Panc1 (cell line): ENCODE data around the gene KCNN3. TPM values are rescaled to one million over a fixed set of nuclear protein-coding genes. Genes with fewer than 3 reads are reported as not detected.

ENCODE experiments used
- ATAC-seq: fragments of 200-7000 bp; cut with Tn5 transposase; 2 replicates; pipeline ENCODE4 v1.9.1; 2020; ENCODE audit warnings: mild to moderate bottlenecking, moderate library complexity
- BruUV-seq: library from RNA; stranded (reverse); fragments of 400-500 nt; replicated peaks from 2 replicates; lab custom pipeline; 2021; lab: Mats Ljungman, UMichigan
- CTCF ChIA-PET: fragments of 300-600 bp; sonication (Branson Sonifier 250); formaldehyde crosslinking; loops from one replicate; lab custom pipeline; 2022; ENCODE audit warnings: antibody characterized with exemption; lab: Charles Lee
- POLR2A ChIA-PET: fragments of 300-600 bp; sonication (Branson Sonifier 250); formaldehyde crosslinking; loops from one replicate; lab custom pipeline; 2022; ENCODE audit warnings: antibody characterized with exemption; lab: Charles Lee
- DNase-seq: peaks from one replicate; pipeline ENCODE4 v3.0.0-alpha.2; 2010; ENCODE audit warnings: low read depth, low spot score
- H3K27ac ChIP-seq: 2 replicates; pipeline ENCODE4 v1.5.1; 2011; ENCODE audit warnings: mild to moderate bottlenecking, low read length, inconsistent platforms
- H3K27me3 ChIP-seq: fragments of 200-500 bp; sonication (Bioruptor generic); 2 replicates; pipeline ENCODE4 v1.6.0; 2014; ENCODE audit warnings: low read length, inconsistent platforms; ENCODE audit not compliant: control insufficient read depth, insufficient read depth
- H3K36me3 ChIP-seq: fragments of 200-500 bp; sonication (Bioruptor generic); 2 replicates; pipeline ENCODE4 v1.5.1; 2014; ENCODE audit warnings: inconsistent platforms, mild to moderate bottlenecking, low read length, moderate library complexity; ENCODE audit not compliant: control insufficient read depth, insufficient read depth
- H3K4me1 ChIP-seq: 2 replicates; pipeline ENCODE4 v1.5.1; 2011; ENCODE audit warnings: inconsistent platforms, mild to moderate bottlenecking, low read length, moderate library complexity; ENCODE audit not compliant: control insufficient read depth, insufficient read depth
- H3K4me3 ChIP-seq, 2 experiments: 2 replicates each; pipeline ENCODE4 v1.5.1; 2011 to 2012; ENCODE audit warnings: low read depth in 2 of 2, low read length in 2 of 2, mild to moderate bottlenecking in 2 of 2, inconsistent platforms in 1 of 2, moderate library complexity in 1 of 2
- H3K9me3 ChIP-seq: fragments of 200-500 bp; sonication (Bioruptor generic); 2 replicates; pipeline ENCODE4 v1.5.1; 2014; ENCODE audit warnings: low read depth, mild to moderate bottlenecking, inconsistent platforms, low read length, moderate library complexity; ENCODE audit not compliant: control insufficient read depth, insufficient read depth
- POLR2AphosphoS5 ChIP-seq: IDR thresholded peaks from 2 replicates; pipeline ENCODE4 v1.6.1; 2012; ENCODE audit warnings: mild to moderate bottlenecking, low read depth, low read length, moderate library complexity
- SIN3A ChIP-seq: IDR thresholded peaks from 2 replicates; pipeline ENCODE4 v1.6.1; 2012; ENCODE audit warnings: low read depth, mild to moderate bottlenecking, low read length, moderate library complexity, borderline replicate concordance; ENCODE audit not compliant: insufficient read depth
- TCF7L2 ChIP-seq: IDR thresholded peaks from 2 replicates; pipeline ENCODE4 v1.6.1; 2011; ENCODE audit warnings: mild to moderate bottlenecking, low read depth, low read length, inconsistent platforms
- in situ Hi-C: cut with HindIII; loops from 2 replicates; pipeline ENCODE4 v1.10.0; 2016; ENCODE audit warnings: low sequenced_read_pairs, low pct_unique_long_range_greater_than_20kb
- intact Hi-C: fragments of 100-400 bp; cut with micrococcal nuclease; formaldehyde crosslinking; loops from one replicate; pipeline ENCODE4 v1.10.0; 2022; ENCODE audit not compliant: unreplicated experiment
- total RNA-seq: library from RNA; stranded (reverse); gene quantifications from one replicate; pipeline ENCODE4 v1.2.1, GENCODE V29; 2021; ENCODE audit not compliant: unreplicated experiment
- TF ChIP-seq, protein P1 (sequence below): fragments of 450-650 bp; IDR thresholded peaks from 2 replicates; pipeline ENCODE4 v1.5.1; 2017; ENCODE audit warnings: mild to moderate bottlenecking
- TF ChIP-seq, protein P2 (sequence below), 2 experiments: IDR thresholded peaks; 2 replicates each; pipeline ENCODE4 v1.6.1; 2011 to 2012; ENCODE audit warnings: low read depth in 2 of 2, control low read depth in 1 of 2, low read length in 1 of 2, mild to moderate bottlenecking in 1 of 2, moderate library complexity in 1 of 2; ENCODE audit not compliant: insufficient read depth in 1 of 2

KCNN3 gene
- total RNA-seq, 1 experiment from 2014 or later: 0.05 TPM

DNA sequence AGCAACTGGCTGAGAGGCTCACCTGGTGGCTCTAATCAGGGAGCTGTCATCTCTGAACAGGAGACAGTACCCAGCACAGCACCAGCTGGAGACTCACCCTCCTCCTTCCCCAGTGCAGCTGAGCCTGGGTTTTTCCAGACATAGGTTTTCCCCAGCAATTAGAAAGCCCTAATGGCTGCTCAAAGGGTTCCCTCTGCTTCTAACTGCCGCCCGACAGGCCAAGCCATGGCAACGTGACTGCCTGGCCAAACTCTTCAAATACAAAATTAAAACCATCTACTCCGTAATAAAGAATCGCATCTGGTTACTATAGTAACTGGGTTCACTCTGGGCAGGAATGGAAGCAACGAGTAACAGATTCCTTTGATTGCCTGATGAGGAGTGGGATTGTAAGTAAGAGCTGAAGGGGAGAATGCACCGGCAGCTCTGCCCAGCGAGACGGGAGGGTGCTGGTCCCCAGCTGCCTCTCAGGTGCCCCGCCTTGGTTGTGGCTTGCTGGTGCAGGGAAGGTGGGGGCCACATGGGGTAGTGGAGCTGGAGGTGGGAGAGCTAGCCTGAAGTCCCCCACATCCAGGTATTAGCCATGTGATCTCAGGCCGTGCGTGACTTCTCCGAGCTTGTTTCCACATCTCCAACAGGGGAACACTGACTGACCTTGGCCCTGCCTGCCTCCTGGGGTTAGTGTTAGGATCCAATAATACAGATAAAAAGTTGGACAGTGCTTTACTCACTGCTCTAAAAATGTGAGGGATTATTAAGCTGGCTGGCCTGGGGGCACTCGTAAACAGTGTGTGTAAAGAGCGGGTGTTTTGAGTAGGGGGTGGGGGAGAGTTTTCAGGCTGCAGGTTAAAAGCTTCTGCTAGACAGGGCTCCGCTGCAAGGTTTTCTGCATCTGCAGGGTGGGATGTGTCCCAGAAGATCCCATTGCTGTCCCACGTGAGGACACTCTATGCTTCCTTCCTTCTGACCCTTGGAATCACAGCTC is 94.2 kb downstream of the KCNN3 start:
- DNase-seq: no peak
- intact Hi-C loops: no loop called here
- ChIA-PET CTCF (interaction anchor here (0.6 kb wide), 2 partner anchors 73 to 111 kb away, joined by 4 to 6 read pairs; no protein-coding TSS in a partner anchor), POLR2A (interaction anchor here (0.7 kb wide), 1 partner anchor 113 kb away, joined by 3 read pairs; no protein-coding TSS in a partner anchor)
- BruUV-seq: no TSS peak
- ATAC-seq: 0 out of 2 replicates have a peak, but pooled peaks have one; percentile 14
- no peak for TF ChIP-seq TCF7L2
- no peak for TF ChIP-seq POLR2AphosphoS5
- TF ChIP-seq, protein P1, sequence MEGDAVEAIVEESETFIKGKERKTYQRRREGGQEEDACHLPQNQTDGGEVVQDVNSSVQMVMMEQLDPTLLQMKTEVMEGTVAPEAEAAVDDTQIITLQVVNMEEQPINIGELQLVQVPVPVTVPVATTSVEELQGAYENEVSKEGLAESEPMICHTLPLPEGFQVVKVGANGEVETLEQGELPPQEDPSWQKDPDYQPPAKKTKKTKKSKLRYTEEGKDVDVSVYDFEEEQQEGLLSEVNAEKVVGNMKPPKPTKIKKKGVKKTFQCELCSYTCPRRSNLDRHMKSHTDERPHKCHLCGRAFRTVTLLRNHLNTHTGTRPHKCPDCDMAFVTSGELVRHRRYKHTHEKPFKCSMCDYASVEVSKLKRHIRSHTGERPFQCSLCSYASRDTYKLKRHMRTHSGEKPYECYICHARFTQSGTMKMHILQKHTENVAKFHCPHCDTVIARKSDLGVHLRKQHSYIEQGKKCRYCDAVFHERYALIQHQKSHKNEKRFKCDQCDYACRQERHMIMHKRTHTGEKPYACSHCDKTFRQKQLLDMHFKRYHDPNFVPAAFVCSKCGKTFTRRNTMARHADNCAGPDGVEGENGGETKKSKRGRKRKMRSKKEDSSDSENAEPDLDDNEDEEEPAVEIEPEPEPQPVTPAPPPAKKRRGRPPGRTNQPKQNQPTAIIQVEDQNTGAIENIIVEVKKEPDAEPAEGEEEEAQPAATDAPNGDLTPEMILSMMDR: no peak
- TF ChIP-seq, protein P2, sequence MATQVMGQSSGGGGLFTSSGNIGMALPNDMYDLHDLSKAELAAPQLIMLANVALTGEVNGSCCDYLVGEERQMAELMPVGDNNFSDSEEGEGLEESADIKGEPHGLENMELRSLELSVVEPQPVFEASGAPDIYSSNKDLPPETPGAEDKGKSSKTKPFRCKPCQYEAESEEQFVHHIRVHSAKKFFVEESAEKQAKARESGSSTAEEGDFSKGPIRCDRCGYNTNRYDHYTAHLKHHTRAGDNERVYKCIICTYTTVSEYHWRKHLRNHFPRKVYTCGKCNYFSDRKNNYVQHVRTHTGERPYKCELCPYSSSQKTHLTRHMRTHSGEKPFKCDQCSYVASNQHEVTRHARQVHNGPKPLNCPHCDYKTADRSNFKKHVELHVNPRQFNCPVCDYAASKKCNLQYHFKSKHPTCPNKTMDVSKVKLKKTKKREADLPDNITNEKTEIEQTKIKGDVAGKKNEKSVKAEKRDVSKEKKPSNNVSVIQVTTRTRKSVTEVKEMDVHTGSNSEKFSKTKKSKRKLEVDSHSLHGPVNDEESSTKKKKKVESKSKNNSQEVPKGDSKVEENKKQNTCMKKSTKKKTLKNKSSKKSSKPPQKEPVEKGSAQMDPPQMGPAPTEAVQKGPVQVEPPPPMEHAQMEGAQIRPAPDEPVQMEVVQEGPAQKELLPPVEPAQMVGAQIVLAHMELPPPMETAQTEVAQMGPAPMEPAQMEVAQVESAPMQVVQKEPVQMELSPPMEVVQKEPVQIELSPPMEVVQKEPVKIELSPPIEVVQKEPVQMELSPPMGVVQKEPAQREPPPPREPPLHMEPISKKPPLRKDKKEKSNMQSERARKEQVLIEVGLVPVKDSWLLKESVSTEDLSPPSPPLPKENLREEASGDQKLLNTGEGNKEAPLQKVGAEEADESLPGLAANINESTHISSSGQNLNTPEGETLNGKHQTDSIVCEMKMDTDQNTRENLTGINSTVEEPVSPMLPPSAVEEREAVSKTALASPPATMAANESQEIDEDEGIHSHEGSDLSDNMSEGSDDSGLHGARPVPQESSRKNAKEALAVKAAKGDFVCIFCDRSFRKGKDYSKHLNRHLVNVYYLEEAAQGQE (IDR thresholded peaks at IDR 0.05; ENCODE audit: insufficient read depth in 1 of 2, low read depth in 2 of 2, low read length in 1 of 2): no peak
- TF ChIP-seq SIN3A: no peak
- H3K9me3 ChIP-seq: no peaks in the 10 kb centered on the region; the same call in 1 of the 2 replicates
- no peak overlapping the region for H3K4me3 ChIP-seq
- H3K36me3 ChIP-seq: no peaks in the 10 kb centered on the region
- in situ Hi-C loops: no loop called here
- no peak overlapping the region for H3K27ac ChIP-seq
- H3K4me1 ChIP-seq: no peaks in the 10 kb centered on the region
- H3K27me3 ChIP-seq: no peaks in the 10 kb centered on the region

DNA sequence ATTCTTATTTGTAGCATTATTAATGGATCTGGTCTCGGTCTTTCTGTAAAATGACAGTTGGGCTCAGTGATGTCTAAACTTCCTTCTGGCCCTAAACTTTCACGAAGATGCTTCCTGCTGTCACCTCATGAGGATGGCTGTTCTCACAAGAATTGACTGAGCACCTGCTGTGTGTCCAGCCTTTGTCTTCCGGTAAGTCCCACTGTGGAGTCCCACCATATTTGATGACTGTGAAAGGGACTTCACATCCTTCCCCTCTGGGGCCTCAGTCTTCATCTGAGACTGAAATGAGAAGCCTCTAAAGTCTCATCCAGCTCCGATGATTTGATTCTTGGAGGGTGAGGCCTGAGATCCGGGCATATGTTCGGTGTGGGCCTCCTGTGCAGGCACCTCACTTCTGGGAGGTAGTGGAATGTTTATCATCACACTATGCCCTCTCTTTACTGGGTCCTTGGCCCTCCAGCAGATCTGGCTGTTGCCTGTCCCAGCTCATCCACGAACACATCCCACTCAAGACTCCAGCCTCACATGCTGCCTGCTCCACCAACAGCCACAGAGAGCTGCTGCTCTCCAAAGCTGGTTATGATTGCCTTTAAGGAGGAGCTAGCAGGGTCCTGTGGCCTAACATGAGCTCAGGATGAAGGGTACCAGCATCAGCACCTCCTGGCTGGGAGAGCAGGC is 95.8 kb downstream of the KCNN3 start:
- in situ Hi-C loops: no loop called here
- ATAC-seq (no peak), DNase-seq (no peak)
- H3K27ac ChIP-seq: no peak overlapping the region
- no peaks in the 10 kb centered on the region for H3K27me3 ChIP-seq
- H3K9me3 ChIP-seq: no peaks in the 10 kb centered on the region; the same call in 1 of the 2 replicates
- POLR2A ChIA-PET: no interaction called here
- no TSS peak for BruUV-seq
- H3K4me1 ChIP-seq: no peaks in the 10 kb centered on the region
- CTCF ChIA-PET: interaction anchor here (0.5 kb wide), 1 partner anchor 341 kb away, joined by 3 read pairs; no protein-coding TSS in a partner anchor
- intact Hi-C loops: no loop called here
- H3K36me3 ChIP-seq: no peaks in the 10 kb centered on the region
- TF ChIP-seq, protein P2 (IDR thresholded peaks at IDR 0.05; ENCODE audit: insufficient read depth in 1 of 2, low read depth in 2 of 2, low read length in 1 of 2): no peak
- TF ChIP-seq, protein P1: no peak
- TF ChIP-seq TCF7L2 (no peak), SIN3A (no peak), POLR2AphosphoS5 (no peak)
- no peak overlapping the region for H3K4me3 ChIP-seq
